Subcutaneous abdominal adipose tissue (tissue), 5 donors: ENCODE measurements around the gene TMTC4.

Experiments used
- H3K27ac ChIP-seq: one replicate; pipeline ENCODE4 v1.7.0; 2013; ENCODE audit warnings: low read depth, mild to moderate bottlenecking, inconsistent platforms, low read length, moderate library complexity
- H3K27me3 ChIP-seq, 5 donors: one replicate each; pipeline ENCODE4 v1.7.0; 2013; ENCODE audit warnings: low read length in 5 of 5, inconsistent platforms in 1 of 5; ENCODE audit not compliant: control insufficient read depth in 5 of 5, insufficient read depth in 4 of 5
- H3K36me3 ChIP-seq, 5 donors: one replicate each; pipeline ENCODE4 v1.7.0; 2013; ENCODE audit warnings: low read length in 5 of 5; ENCODE audit not compliant: control insufficient read depth in 5 of 5, insufficient read depth in 5 of 5
- H3K4me1 ChIP-seq, 5 donors: one replicate each; pipeline ENCODE4 v1.7.0; 2013; ENCODE audit warnings: low read length in 5 of 5, mild to moderate bottlenecking in 3 of 5, moderate library complexity in 1 of 5; ENCODE audit not compliant: control insufficient read depth in 5 of 5, insufficient read depth in 5 of 5
- H3K4me3 ChIP-seq, 5 donors: one replicate each; pipeline ENCODE4 v1.7.0; 2013; ENCODE audit warnings: low read length in 5 of 5, low read depth in 1 of 5
- H3K9ac ChIP-seq, 5 donors: one replicate each; pipeline ENCODE4 v1.7.0; 2013; ENCODE audit warnings: low read length in 5 of 5, mild to moderate bottlenecking in 4 of 5, moderate library complexity in 3 of 5
- H3K9me3 ChIP-seq, 5 donors: one replicate each; pipeline ENCODE4 v1.7.0; 2013; ENCODE audit warnings: low read length in 5 of 5; ENCODE audit not compliant: control insufficient read depth in 5 of 5
- donor health status: healthy.
- donor health status: healthy.
- donor health status: healthy.
- donor health status: healthy.
- donor health status: healthy.

Gene TMTC4

DNA sequence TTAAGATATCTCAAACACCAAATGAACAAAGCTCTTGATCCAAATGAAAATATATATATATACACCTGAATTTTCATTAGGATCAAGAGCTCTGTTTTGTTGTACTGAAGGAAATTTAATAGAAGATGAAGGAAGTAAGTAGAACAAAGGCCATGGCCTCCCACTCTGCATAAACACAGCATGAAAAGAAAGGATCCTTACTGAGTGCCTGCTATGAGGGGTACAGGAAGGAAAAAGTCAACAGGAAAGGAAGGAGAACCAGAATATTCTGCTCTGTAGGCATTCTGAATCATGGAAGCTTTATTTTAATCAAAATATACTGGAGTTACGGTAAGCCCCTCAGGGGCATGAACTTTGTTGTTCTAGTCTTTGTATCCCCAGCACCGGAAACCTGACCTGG, 22.1 kb downstream of the TMTC4 start:
- Histone ChIP-seq H3K4me3 (no peak overlapping the region), H3K36me3 (peaks cover 11 to 36% (median 27%) of the 10 kb centered on the region in 5 donors), H3K27me3 (no peaks in the 10 kb centered on the region), H3K9me3 (no peaks in the 10 kb centered on the region), H3K9ac (no peak overlapping the region), H3K4me1 (no peaks in the 10 kb centered on the region), H3K27ac (no peak overlapping the region)

DNA sequence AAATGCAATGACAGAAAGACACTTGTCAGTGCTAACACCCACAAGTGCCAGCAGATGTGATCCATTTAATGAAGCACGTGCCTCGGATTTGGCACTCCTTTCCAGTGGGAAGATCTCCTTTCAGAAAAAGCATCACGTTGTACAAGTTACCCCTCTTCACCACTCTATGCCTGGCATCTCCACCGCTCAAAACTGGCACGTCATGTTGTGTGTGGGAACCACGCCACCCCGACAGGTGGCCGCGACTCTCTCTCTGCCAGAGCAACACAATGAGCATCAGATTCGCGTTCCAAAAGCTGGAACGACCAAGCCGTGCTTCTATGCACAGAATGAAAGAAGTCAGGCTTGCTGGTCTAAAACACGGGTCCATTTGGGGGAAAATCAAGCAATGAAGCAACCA, 24.3 kb downstream of the TMTC4 start:
- Histone ChIP-seq H3K27me3 (no peaks in the 10 kb centered on the region), H3K36me3 (peaks cover 0 to 25% (median 10%) of the 10 kb centered on the region in 5 donors), H3K4me1 (no peaks in the 10 kb centered on the region), H3K9ac (no peak overlapping the region), H3K27ac (no peak overlapping the region), H3K9me3 (no peaks in the 10 kb centered on the region), H3K4me3 (no peak overlapping the region)

- Histone ChIP-seq H3K27ac (no peak overlapping the region), H3K9ac (no peak overlapping the region), H3K4me3 (no peak overlapping the region), H3K9me3 (no peaks in the 10 kb centered on the region), H3K36me3 (peaks cover 0 to 18% (median 3%) of the 10 kb centered on the region in 5 donors), H3K4me1 (no peaks in the 10 kb centered on the region), H3K27me3 (no peaks in the 10 kb centered on the region)
Measured at GRCh38 chr13:100648354-100648753, 26.2 kb downstream of the TMTC4 start.

DNA sequence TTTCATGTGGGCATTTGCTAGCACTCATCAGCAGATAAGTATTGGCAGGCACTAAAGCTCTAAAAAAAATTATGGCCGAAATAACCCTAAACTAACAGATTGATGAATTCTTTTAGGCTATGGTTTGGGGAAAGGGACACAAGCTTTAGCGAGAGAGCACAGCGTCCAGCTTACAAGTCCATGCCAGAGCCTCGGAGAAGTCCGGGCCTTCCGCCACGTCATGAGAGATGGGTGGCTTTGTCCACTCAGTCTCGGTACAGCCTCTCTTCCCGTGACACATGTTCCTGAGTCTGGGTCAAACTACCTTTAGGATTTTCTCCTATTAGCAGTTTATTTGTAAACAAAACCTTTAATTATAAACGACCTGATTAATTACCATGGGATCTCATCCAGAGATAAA, 27.7 kb downstream of the TMTC4 start:
- no peak overlapping the region for H3K4me3 ChIP-seq
- H3K27ac ChIP-seq = no peak overlapping the region
- no peaks in the 10 kb centered on the region for H3K9me3 ChIP-seq
- H3K27me3 ChIP-seq = no peaks in the 10 kb centered on the region
- peaks cover 0 to 26% (median 12%) of the 10 kb centered on the region in 5 donors for H3K36me3 ChIP-seq
- H3K9ac ChIP-seq = no peak overlapping the region
- H3K4me1 ChIP-seq = no peaks in the 10 kb centered on the region

GRCh38 chr13:100646030-100646673, 28.4 kb downstream of the TMTC4 start:
- Histone ChIP-seq H3K9me3 (no peaks in the 10 kb centered on the region), H3K4me3 (no peak overlapping the region), H3K4me1 (no peaks in the 10 kb centered on the region), H3K36me3 (peaks cover 0 to 33% (median 15%) of the 10 kb centered on the region in 5 donors), H3K9ac (no peak overlapping the region), H3K27ac (no peak overlapping the region), H3K27me3 (no peaks in the 10 kb centered on the region)

DNA sequence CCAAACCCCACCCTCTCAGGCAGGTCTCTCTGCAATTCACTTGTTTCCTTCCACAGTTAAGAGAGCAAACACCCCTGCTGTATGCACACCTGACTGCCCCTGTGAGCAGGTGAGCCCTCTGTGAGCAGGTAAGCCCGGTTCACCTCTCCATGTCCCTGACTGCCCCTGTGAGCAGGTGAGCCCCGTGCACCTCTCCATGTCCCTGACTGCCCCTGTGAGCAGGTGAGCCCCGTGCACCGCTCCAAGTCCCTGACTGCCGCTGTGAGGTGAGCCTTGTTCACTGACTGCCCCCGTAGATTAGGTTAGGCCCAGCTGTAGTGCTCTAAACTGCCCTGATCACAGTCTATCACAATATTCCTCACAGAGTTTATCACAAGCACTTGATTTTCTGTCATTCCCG, 29.2 kb downstream of the TMTC4 start:
- H3K4me1 ChIP-seq = no peaks in the 10 kb centered on the region
- no peak overlapping the region for H3K4me3 ChIP-seq
- no peaks in the 10 kb centered on the region for H3K9me3 ChIP-seq
- no peak overlapping the region for H3K9ac ChIP-seq
- no peaks in the 10 kb centered on the region for H3K27me3 ChIP-seq
- no peak overlapping the region for H3K27ac ChIP-seq
- H3K36me3 ChIP-seq = peaks cover 0 to 35% (median 15%) of the 10 kb centered on the region in 5 donors

DNA sequence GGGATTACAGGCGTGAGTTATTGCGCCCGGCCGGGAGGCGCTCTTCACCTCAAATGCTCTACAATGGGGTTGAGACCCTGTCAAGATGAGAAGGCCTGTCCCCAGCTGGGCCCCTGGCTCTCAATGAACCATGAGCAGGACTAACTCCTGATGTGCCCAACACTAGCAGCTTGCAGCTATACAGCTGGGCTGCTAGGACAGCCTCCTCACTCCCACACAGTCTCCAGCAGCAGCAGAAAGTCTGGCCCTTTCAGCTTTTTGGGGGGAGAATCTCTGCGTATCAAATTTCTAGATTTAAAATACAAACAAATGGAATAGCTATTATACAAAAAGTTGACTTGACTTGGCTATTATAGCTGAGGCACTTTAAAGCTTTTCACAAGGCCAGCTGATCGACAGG, 30.2 kb downstream of the TMTC4 start:
- Histone ChIP-seq H3K36me3 (peaks cover 0 to 34% (median 14%) of the 10 kb centered on the region in 5 donors), H3K4me1 (no peaks in the 10 kb centered on the region), H3K27ac (no peak overlapping the region)

GRCh38 chr13:100637796-100638195, 36.8 kb downstream of the TMTC4 start:
- Histone ChIP-seq H3K27ac (no peak overlapping the region), H3K36me3 (peaks cover 13 to 73% (median 45%) of the 10 kb centered on the region in 5 donors), H3K4me3 (no peak overlapping the region), H3K9ac (no peak overlapping the region), H3K27me3 (no peaks in the 10 kb centered on the region), H3K9me3 (no peaks in the 10 kb centered on the region), H3K4me1 (no peaks in the 10 kb centered on the region)

More for the DNA sequence above, 30.2 kb downstream of the TMTC4 start:
- Histone ChIP-seq H3K4me3 (no peak overlapping the region), H3K27me3 (no peaks in the 10 kb centered on the region), H3K9ac (no peak overlapping the region), H3K9me3 (no peaks in the 10 kb centered on the region)

DNA sequence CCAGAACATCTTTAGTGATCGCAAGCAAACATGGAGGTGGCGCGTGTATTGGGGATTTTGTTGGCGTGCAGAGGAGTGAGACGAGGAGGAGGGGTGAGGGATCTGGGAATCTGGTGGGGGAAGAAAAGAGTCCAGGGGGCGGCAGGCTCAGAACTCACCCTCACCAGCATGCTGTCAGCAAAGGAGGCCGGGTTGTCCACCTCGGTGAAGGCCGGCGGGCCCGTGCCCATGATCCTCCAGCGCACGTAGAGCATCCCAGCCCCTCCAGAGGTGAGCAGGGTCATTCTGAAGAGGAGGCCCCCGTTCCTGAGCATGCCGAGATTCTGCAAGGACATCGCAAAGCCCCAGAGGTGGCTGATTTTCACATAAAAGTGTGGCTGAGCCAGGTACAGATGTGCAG, 37.2 kb downstream of the TMTC4 start:
- H3K27me3 ChIP-seq = no peaks in the 10 kb centered on the region
- no peak overlapping the region for H3K27ac ChIP-seq
- H3K4me3 ChIP-seq = no peak overlapping the region
- no peak overlapping the region for H3K9ac ChIP-seq
- H3K36me3 ChIP-seq = peaks cover 14 to 69% (median 43%) of the 10 kb centered on the region in 5 donors
- H3K4me1 ChIP-seq = no peaks in the 10 kb centered on the region
- no peaks in the 10 kb centered on the region for H3K9me3 ChIP-seq

DNA sequence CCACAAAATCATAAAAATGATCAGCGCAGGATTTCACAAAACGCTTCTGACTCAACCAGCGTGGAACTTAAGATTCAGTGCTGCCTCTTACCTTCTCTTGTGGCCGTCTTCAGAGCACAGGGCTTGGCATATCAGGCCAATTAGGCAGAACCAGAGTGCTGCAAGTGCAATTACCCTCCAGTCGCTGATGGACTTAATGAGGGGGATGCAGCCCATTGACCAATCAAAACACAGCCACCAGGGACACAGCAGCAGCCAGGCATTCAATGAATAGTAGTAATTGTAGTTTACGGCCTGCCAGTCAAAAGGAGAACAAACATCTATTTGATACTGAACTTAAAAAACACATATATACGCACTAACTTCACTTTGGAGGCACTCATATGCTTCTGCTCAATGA, 38.2 kb downstream of the TMTC4 start:
- no peak overlapping the region for H3K27ac ChIP-seq
- peaks cover 17 to 60% (median 41%) of the 10 kb centered on the region in 5 donors for H3K36me3 ChIP-seq
- H3K9ac ChIP-seq = no peak overlapping the region
- no peaks in the 10 kb centered on the region for H3K27me3 ChIP-seq
- no peak overlapping the region for H3K4me3 ChIP-seq
- no peaks in the 10 kb centered on the region for H3K9me3 ChIP-seq
- no peaks in the 10 kb centered on the region for H3K4me1 ChIP-seq
